ENCODE data around the gene METTL16. TPM values are rescaled to one million over a fixed set of nuclear protein-coding genes. Genes with fewer than 3 reads are reported as not detected.

Gene METTL16
- total and polyA plus RNA-seq, 9 of the 15 experiments (the other 6 are each of a cell fraction or from before 2014, with no cell fraction given) = 12.1 to 30.5 (median 19.8) TPM

- Histone ChIP-seq H3K36me3 (ENCODE audit: control insufficient read depth, insufficient read depth, low read length) (peaks cover 73% of the 10 kb centered on the region), H3K4me1 (replicated peaks in 1 of 2; ENCODE audit: control insufficient read depth in 2 of 2, insufficient read depth in 2 of 2, low read length in 2 of 2) (peaks cover 0 to 5% of the 10 kb centered on the region in 2 experiments; a peak in 2 of 5 replicates), H4K20me1 (replicated peaks; ENCODE audit: control insufficient read depth, insufficient read depth, low read length) (no peaks in the 10 kb centered on the region), H3K9me3 (replicated peaks; ENCODE audit: control insufficient read depth, insufficient read depth, low read depth, low read length) (no peaks in the 10 kb centered on the region), H3K9ac (ENCODE audit: insufficient read depth in 1 of 2, low read depth in 2 of 2, low read length in 2 of 2) (no peak overlapping the region), H3K4me2 (ENCODE audit: insufficient read depth, low read length) (no peak overlapping the region), H3K9me1 (ENCODE audit: control insufficient read depth, insufficient read depth, low read length) (no peaks in the 10 kb centered on the region), H3K4me3 (no peak overlapping the region), H3K27ac (ENCODE audit: extremely low read depth, low read depth, low read length) (no peak overlapping the region), H3K27me3 (ENCODE audit: control insufficient read depth in 2 of 2, insufficient read depth in 2 of 2, low read length in 2 of 2) (no peaks in the 10 kb centered on the region), H3K79me2 (ENCODE audit: control insufficient read depth, insufficient read depth, low read length) (no peaks in the 10 kb centered on the region), H2AFZ (ENCODE audit: low read depth, low read length) (no peak overlapping the region)
- BruUV-seq (replicated peaks) = no TSS peak
- WGBS (ENCODE audit: insufficient coverage, low coverage, missing lambda C conversion rate) = 88% methylated on average over 5 of the region's 5 CpGs
- POLR2A ChIA-PET = interaction anchor here (0.6 to 0.7 kb wide), 2 partner anchors 19 to 1975 kb away, joined by 3 read pairs; no protein-coding TSS in a partner anchor
- TF ChIP-seq GTF2A2 (tag; IDR thresholded peaks at IDR 0.05) = no peak
- TF ChIP-seq ZNF133 (CRISPR knock-in tag; IDR thresholded peaks at IDR 0.05) = no peak
- no peak for TF ChIP-seq ZC3H4 (CRISPR knock-in tag; IDR thresholded peaks at IDR 0.05; ENCODE audit: borderline replicate concordance)
- no peak for TF ChIP-seq RBM22 (IDR thresholded peaks at IDR 0.05; ENCODE audit: low read depth, low read length, poor library complexity, severe bottlenecking)
- intact Hi-C loops (cut with micrococcal nuclease) = no loop called here
- DNase-seq (ENCODE audit: extremely low read depth in 1 of 4, low spot score in 3 of 4) (no peak), FAIRE-seq (no peak), ATAC-seq (no peak)
- CTCF ChIA-PET (ENCODE audit: low intra/inter-chr PET ratio) = no interaction called here
- in situ Hi-C loops (cut with MboI) = no loop called here
These were observed 75.3 kb downstream of the METTL16 start for GRCh38 chr17:2436316-2436905.

- BruUV-seq (replicated peaks) = no TSS peak
- WGBS (ENCODE audit: insufficient coverage, low coverage, missing lambda C conversion rate) = 65% methylated on average over 6 of the region's 9 CpGs
- Histone ChIP-seq H3K9me1 (ENCODE audit: control insufficient read depth, insufficient read depth, low read length) (no peaks in the 10 kb centered on the region), H3K79me2 (ENCODE audit: control insufficient read depth, insufficient read depth, low read length) (no peaks in the 10 kb centered on the region), H3K4me3 (no peak overlapping the region), H3K27ac (ENCODE audit: extremely low read depth, low read depth, low read length) (no peak overlapping the region), H3K36me3 (ENCODE audit: control insufficient read depth, insufficient read depth, low read length) (peaks cover 71% of the 10 kb centered on the region), H3K4me2 (ENCODE audit: insufficient read depth, low read length) (no peak overlapping the region), H2AFZ (ENCODE audit: low read depth, low read length) (no peak overlapping the region), H3K27me3 (ENCODE audit: control insufficient read depth in 2 of 2, insufficient read depth in 2 of 2, low read length in 2 of 2) (no peaks in the 10 kb centered on the region), H3K4me1 (replicated peaks in 1 of 2; ENCODE audit: control insufficient read depth in 2 of 2, insufficient read depth in 2 of 2, low read length in 2 of 2) (peaks cover 0 to 5% of the 10 kb centered on the region in 2 experiments; a peak in 2 of 5 replicates), H4K20me1 (replicated peaks; ENCODE audit: control insufficient read depth, insufficient read depth, low read length) (no peaks in the 10 kb centered on the region), H3K9ac (ENCODE audit: insufficient read depth in 1 of 2, low read depth in 2 of 2, low read length in 2 of 2) (peak overlapping the region in 1 of 2 experiments; percentile 35; a peak in 1 of 4 replicates), H3K9me3 (replicated peaks; ENCODE audit: control insufficient read depth, insufficient read depth, low read depth, low read length) (no peaks in the 10 kb centered on the region)
- ATAC-seq = no peak
- in situ Hi-C loops (cut with MboI) = no loop called here
- TF ChIP-seq ZNF217 (CRISPR knock-in tag; IDR thresholded peaks at IDR 0.05) = no peak
- TF ChIP-seq CBFA2T3 (IDR thresholded peaks at IDR 0.05) = 0 out of 2 replicates have a peak, but pooled peaks have one; percentile 14
- POLR2A ChIA-PET = interaction anchor here (0.6 to 0.7 kb wide), 2 partner anchors 19 to 1976 kb away, joined by 3 read pairs; no protein-coding TSS in a partner anchor
- FAIRE-seq = no peak
- no peak for DNase-seq (ENCODE audit: extremely low read depth in 1 of 4, low spot score in 3 of 4)
- intact Hi-C loops (cut with micrococcal nuclease) = no loop called here
- CTCF ChIA-PET (ENCODE audit: low intra/inter-chr PET ratio) = no interaction called here
These were observed 75.8 kb downstream of the METTL16 start for GRCh38 chr17:2435862-2436261.

Measured in K562 (cell line).